Keratinocyte (primary cell): Measurements from ENCODE around the gene SNX2.

ENCODE experiments used
- CTCF ChIP-seq, 3 experiments: IDR thresholded peaks in 1 of 3; conservative IDR thresholded peaks in 1 of 3; optimal IDR thresholded peaks in 1 of 3; 2 replicates in 2 of 3; 3 replicates in 1 of 3; pipeline versions ENCODE3 to v1.5.1; 2011; ENCODE audit warnings: low read length in 3 of 3, mild to moderate bottlenecking in 3 of 3, moderate library complexity in 2 of 3, control low read depth in 1 of 3, inconsistent platforms in 1 of 3; ENCODE audit not compliant: insufficient read depth in 2 of 3; ENCODE audit errors: extremely low read depth in 1 of 3
- EZH2 ChIP-seq: IDR thresholded peaks from one replicate; pipeline ENCODE4 v1.6.1; 2012; ENCODE audit warnings: inconsistent platforms, mild to moderate bottlenecking, low read length, moderate library complexity

- TF ChIP-seq CTCF (optimal IDR thresholded peaks at IDR 0.05 in 1 of 3, IDR thresholded peaks at IDR 0.05 in 1 of 3, conservative IDR thresholded peaks at IDR 0.05 in 1 of 3; ENCODE audit: extremely low read depth in 1 of 3, insufficient read depth in 2 of 3, low read length in 3 of 3): no peak
- TF ChIP-seq EZH2: no peak
Measured at GRCh38 chr5:122877518-122877917, 102.6 kb downstream of the SNX2 start.
